ENCODE data around the gene THOC7.

DNA sequence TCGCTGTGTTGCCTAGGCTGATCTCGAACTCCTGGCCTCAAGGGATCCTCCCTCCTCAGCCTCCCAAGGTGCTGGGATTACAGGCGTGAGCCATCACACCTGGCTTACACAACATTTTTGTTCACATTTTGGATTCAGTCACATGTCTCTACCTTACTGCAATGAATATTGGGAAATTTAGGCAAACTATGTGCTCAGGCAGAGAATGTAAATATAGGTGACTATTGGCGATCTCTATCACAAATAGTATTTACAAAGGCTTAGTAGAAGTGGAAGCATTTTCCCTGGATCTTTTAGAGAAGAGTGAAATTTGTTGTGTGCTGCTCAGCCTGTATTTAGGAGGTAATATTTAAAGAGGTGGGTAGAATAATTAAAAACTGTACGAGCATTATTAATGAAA, 27.9 kb upstream of the THOC7 start:
- TF ChIP-seq, protein P1, sequence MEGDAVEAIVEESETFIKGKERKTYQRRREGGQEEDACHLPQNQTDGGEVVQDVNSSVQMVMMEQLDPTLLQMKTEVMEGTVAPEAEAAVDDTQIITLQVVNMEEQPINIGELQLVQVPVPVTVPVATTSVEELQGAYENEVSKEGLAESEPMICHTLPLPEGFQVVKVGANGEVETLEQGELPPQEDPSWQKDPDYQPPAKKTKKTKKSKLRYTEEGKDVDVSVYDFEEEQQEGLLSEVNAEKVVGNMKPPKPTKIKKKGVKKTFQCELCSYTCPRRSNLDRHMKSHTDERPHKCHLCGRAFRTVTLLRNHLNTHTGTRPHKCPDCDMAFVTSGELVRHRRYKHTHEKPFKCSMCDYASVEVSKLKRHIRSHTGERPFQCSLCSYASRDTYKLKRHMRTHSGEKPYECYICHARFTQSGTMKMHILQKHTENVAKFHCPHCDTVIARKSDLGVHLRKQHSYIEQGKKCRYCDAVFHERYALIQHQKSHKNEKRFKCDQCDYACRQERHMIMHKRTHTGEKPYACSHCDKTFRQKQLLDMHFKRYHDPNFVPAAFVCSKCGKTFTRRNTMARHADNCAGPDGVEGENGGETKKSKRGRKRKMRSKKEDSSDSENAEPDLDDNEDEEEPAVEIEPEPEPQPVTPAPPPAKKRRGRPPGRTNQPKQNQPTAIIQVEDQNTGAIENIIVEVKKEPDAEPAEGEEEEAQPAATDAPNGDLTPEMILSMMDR (IDR thresholded peaks at IDR 0.05): no peak
- TF ChIP-seq POLR2A (IDR thresholded peaks at IDR 0.05): no peak
